Right lobe of liver (tissue), 6 donors: ENCODE results near the gene STPG3. TPM values are rescaled to one million over a fixed set of nuclear protein-coding genes. Genes with fewer than 3 reads are reported as not detected.
"Not testable (repeated sequence)": the region's sequence is repeated elsewhere in the genome, so short reads cannot be mapped to it uniquely, and the experiment has no call there.

Source experiments
- ATAC-seq, 4 donors: fragments of 200-7000 bp; cut with Tn5 transposase; one replicate each; pipeline ENCODE4 v1.9.1; 2020; ENCODE audit warnings: mild to moderate bottlenecking in 4 of 4, moderate library complexity in 4 of 4
- DNase-seq, 3 donors: peaks; one replicate each; pipeline ENCODE4 v3.0.0-alpha.2; 2020
- H3K27ac ChIP-seq, 3 donors: fragments of 200-600 bp; one replicate each; pipeline ENCODE4 v1.8.0; 2022
- H3K27me3 ChIP-seq, 2 donors: fragments of 200-600 bp; one replicate each; pipeline ENCODE4 v1.8.0; 2022
- H3K36me3 ChIP-seq, 4 donors: fragments of 200-600 bp; sonication (generic) in 1 of 4; one replicate each; pipeline versions ENCODE4 v1.5.1 to v1.8.0; 2017 to 2022; ENCODE audit warnings: control low read depth in 1 of 4
- H3K4me1 ChIP-seq, 4 donors: fragments of 200-600 bp; sonication (generic) in 1 of 4; one replicate each; pipeline versions ENCODE4 v1.5.1 to v1.8.0; 2017 to 2022; ENCODE audit warnings: control low read depth in 1 of 4
- H3K4me3 ChIP-seq, 3 donors: fragments of 200-600 bp; one replicate each; pipeline ENCODE4 v1.8.0; 2022
- H3K9me3 ChIP-seq, 4 donors: fragments of 200-600 bp; sonication (generic) in 1 of 4; one replicate each; pipeline versions ENCODE4 v1.5.1 to v1.8.0; 2017 to 2022; ENCODE audit warnings: control low read depth in 1 of 4
- CTCF ChIP-seq, 4 donors: fragments of 200-600 bp in 3 of 4; fragments of 450-650 bp in 1 of 4; IDR thresholded peaks; one replicate each; pipeline versions ENCODE4 v1.5.1 to v1.8.0; 2016 to 2022; ENCODE audit warnings: antibody characterized with exemption in 4 of 4, mild to moderate bottlenecking in 2 of 4
- POLR2A ChIP-seq: fragments of 450-650 bp; IDR thresholded peaks from one replicate; pipeline ENCODE4 v1.6.1; 2017; ENCODE audit warnings: antibody characterized with exemption, mild to moderate bottlenecking
- WGBS: methylation state at CpG from one replicate; pipeline ENCODE4 v1.1.6; 2018; ENCODE audit warnings: low coverage, low lambda C conversion rate; ENCODE audit not compliant: insufficient coverage; ENCODE audit errors: missing lambda C conversion rate; 5-methylcytosine and 5-hydroxymethylcytosine counted together
- intact Hi-C, 2 donors: fragments of 100-400 bp; cut with DNase I; formaldehyde crosslinking; loops; one replicate each; pipeline versions ENCODE4 v1.11.2 to v1.14.1; 2022
- total RNA-seq, 6 experiments: library from RNA; depleted of rRNA in 2 of 6; stranded (reverse); fragments of >200 nt in 2 of 6; fragmentation: NEBNext Ultra II Directional in 3 of 6; extraction: Animal tissue kit (Norgen Biotek cat#: 25700) in 3 of 6; gene quantifications; one replicate each; pipeline versions ENCODE4 v1.1.0 to v1.2.4, GENCODE V29; 2016 to 2023
- donor health status: DM: no; HTN: yes; CAD: no.
- donor health status: DM: no; HTN: no; CAD: no.
- donor health status: DM: no; HTN: no; CAD: no.
- donor health status: DM: no; HTN: yes; CAD: no.
- donor health status: DM: no; HTN: yes; CAD: no.

The STPG3 gene
- total RNA-seq, 6 experiments from 2014 or later: not detected

DNA sequence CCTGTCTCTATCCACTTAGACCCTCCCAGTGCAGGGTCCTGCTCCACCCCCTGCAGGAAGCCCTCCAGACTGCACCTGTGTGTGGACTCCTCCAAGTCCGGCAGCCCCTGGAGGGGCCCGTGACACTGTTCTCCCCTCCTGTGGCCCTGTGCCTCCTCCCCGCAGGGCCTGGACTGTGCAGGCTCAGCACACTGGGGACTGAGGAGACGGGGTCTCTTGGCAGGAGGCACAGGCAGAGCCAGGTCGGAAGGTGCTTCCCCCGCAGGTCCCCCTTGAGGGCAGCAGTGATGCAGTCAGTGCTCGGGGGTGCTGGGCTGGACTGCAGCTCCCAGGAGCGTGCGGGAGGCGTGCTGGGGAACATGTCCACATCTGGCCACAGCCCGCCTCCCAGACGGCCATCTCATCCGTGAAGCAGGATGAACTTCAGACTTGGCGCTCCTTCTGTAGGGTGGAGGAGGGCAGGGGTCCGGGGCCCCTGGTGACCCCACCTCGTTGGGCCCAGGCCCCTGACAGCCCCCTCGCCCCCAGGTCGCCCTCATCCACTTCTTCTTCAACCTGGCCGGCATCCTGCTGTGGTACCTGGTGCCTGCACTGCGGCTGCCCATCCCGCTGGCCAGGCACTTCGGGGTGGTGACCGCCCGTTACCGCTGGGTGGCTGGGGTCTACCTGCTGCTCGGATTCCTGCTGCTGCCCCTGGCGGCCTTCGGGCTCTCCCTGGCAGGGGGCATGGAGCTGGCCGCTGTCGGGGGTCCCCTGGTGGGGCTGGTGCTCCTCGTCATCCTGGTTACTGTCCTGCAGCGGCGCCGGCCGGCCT lies 15.5 kb upstream of the STPG3 start:
- no peaks in the 10 kb centered on the region for H3K36me3 ChIP-seq
- TF ChIP-seq POLR2A (no peak), CTCF (IDR thresholded peaks at IDR 0.05) (no peak)
- intact Hi-C loops: loop anchor here in 1 of 2 donors (10.0 kb wide), 1 partner anchor 51 kb away; the partner anchor contains the start of genes ANAPC2 and SSNA1
- peaks cover 0 to 8% (median 0%) of the 10 kb centered on the region in 4 donors for H3K4me1 ChIP-seq
- H3K27me3 ChIP-seq: no peaks in the 10 kb centered on the region
- ATAC-seq (no peak), DNase-seq (no peak)
- no peak overlapping the region for H3K27ac ChIP-seq
- H3K9me3 ChIP-seq: no peaks in the 10 kb centered on the region
- H3K4me3 ChIP-seq: no peak overlapping the region
- whole genome bisulfite sequencing: 43% methylated on average over 2 of the region's 35 CpGs

GRCh38 chr9:137236238-137236935 lies 14.7 kb upstream of the STPG3 start:
- intact Hi-C loops: loop anchor here in 1 of 2 donors (10.0 kb wide), 1 partner anchor 52 kb away; the partner anchor contains the start of genes ANAPC2 and SSNA1
- peak; percentile 87 to 88 (median 88) for DNase-seq
- TF ChIP-seq CTCF (IDR thresholded peaks at IDR 0.05) (peak; percentile 91 to 99 (median 97)), POLR2A (no peak)
- Histone ChIP-seq H3K36me3 (no peaks in the 10 kb centered on the region), H3K27me3 (no peaks in the 10 kb centered on the region), H3K4me1 (peaks cover 0 to 8% (median 0%) of the 10 kb centered on the region in 4 donors), H3K9me3 (no peaks in the 10 kb centered on the region), H3K4me3 (no peak overlapping the region), H3K27ac (no peak overlapping the region)
- WGBS: 0% methylated on average over 12 of the region's 31 CpGs
- ATAC-seq: peak; percentile 61 to 65 (median 64)

DNA sequence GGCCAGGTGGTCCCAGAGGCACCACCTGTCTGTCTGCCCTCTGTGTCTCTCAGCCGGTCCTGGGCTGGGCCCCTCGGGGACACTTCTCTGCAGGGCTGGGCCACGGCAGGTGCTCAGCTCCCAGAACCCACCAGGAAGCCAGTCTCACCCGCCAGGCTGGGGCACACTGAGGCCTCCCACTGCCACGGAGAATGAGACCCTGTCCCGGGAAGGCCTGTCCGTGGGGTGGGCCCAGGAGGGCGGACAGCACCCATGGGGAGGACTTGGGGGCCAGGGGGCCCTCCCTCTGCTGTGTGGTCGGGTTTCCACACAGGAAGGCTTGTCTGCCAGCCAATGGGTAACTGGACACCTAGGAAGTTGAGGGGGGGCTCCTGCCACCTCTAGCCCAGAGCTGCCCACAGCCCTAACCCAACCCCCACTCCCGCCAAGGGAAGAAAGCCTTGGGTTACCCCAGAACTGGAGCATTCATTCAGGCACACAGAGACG lies 14.1 kb upstream of the STPG3 start:
- H3K4me1 ChIP-seq: peaks cover 0 to 9% (median 0%) of the 10 kb centered on the region in 4 donors
- peaks cover 0 to under 1% (median 0%) of the 10 kb centered on the region in 4 donors for H3K36me3 ChIP-seq
- intact Hi-C loops: loop anchor here in 1 of 2 donors (10.0 kb wide), 1 partner anchor 52 kb away; the partner anchor contains the start of genes ANAPC2 and SSNA1
- no peaks in the 10 kb centered on the region for H3K9me3 ChIP-seq
- H3K27ac ChIP-seq: no peak overlapping the region
- no peak for TF ChIP-seq POLR2A
- no peak for TF ChIP-seq CTCF (IDR thresholded peaks at IDR 0.05)
- H3K27me3 ChIP-seq: no peaks in the 10 kb centered on the region
- no peak for ATAC-seq
- DNase-seq: no peak
- no peak overlapping the region for H3K4me3 ChIP-seq
- 0% methylated on average over 2 of the region's 11 CpGs for WGBS

- DNase-seq (no peak), ATAC-seq (no peak)
- no peaks in the 10 kb centered on the region for H3K27me3 ChIP-seq
- WGBS: 80% methylated on average over 4 of the region's 13 CpGs
- no peak overlapping the region for H3K27ac ChIP-seq
- H3K9me3 ChIP-seq: no peaks in the 10 kb centered on the region
- intact Hi-C loops: loop anchor here in 1 of 2 donors (10.0 kb wide), 1 partner anchor 53 kb away; the partner anchor contains the start of genes ANAPC2 and SSNA1
- H3K4me1 ChIP-seq: peaks cover 0 to 20% (median 8%) of the 10 kb centered on the region in 4 donors
- no peak overlapping the region for H3K4me3 ChIP-seq
- peaks cover 0 to 12% (median 5%) of the 10 kb centered on the region in 4 donors for H3K36me3 ChIP-seq
- TF ChIP-seq POLR2A (no peak), CTCF (IDR thresholded peaks at IDR 0.05) (no peak)
These were observed 13.0 kb upstream of the STPG3 start for GRCh38 chr9:137237759-137238726.

- DNase-seq, ATAC-seq, H3K9me3 ChIP-seq, H3K27me3 ChIP-seq: not testable (repeated sequence)
- H3K36me3 ChIP-seq: peaks cover 0 to 13% (median 8%) of the 10 kb centered on the region in 4 donors
- WGBS: 32% methylated on average over 17 of the region's 27 CpGs
- intact Hi-C loops: loop anchor here in 1 of 2 donors (10.0 kb wide), 1 partner anchor 55 kb away; the partner anchor contains the start of genes ANAPC2 and SSNA1
- peak overlapping the region; percentile 47 to 84 (median 73) for H3K27ac ChIP-seq
- H3K4me1 ChIP-seq: peaks cover 0 to 20% (median 8%) of the 10 kb centered on the region in 4 donors
- H3K4me3 ChIP-seq: peak overlapping the region; percentile 73 to 75 (median 73)
These were observed 11.4 kb upstream of the STPG3 start for GRCh38 chr9:137239541-137240200.
